ENCODE measurements around the gene DOP1A.

DOP1A gene

GRCh38 chr6:83117802-83118201 lies 50.3 kb downstream of the DOP1A start:
- H3K27ac ChIP-seq (ENCODE audit: low read depth, low read length, poor library complexity, severe bottlenecking) = no peak overlapping the region

GRCh38 chr6:83119742-83120300 lies 52.4 kb downstream of the DOP1A start:
- Histone ChIP-seq H3K9ac (ENCODE audit: low read length) (no peak overlapping the region), H3K36me3 (ENCODE audit: insufficient read depth, low read length) (peaks cover 64% of the 10 kb centered on the region), H3K9me3 (ENCODE audit: low read length) (no peaks in the 10 kb centered on the region), H3K27me3 (ENCODE audit: insufficient read depth, low read length) (no peaks in the 10 kb centered on the region), H4K20me1 (ENCODE audit: insufficient read depth, low read length) (no peaks in the 10 kb centered on the region), H3F3A (ENCODE audit: insufficient read depth, low read length) (no peaks in the 10 kb centered on the region), H3K4me2 (ENCODE audit: low read length) (no peak overlapping the region), H3K9me2 (ENCODE audit: low read depth, low read length) (no peaks in the 10 kb centered on the region), H3K4me1 (ENCODE audit: insufficient read depth, low read length, severe bottlenecking) (no peaks in the 10 kb centered on the region), H3K79me2 (ENCODE audit: insufficient read depth, low read length) (no peaks in the 10 kb centered on the region), H3K27ac (ENCODE audit: low read depth, low read length, poor library complexity, severe bottlenecking) (no peak overlapping the region), H2AFZ (ENCODE audit: low read length) (no peak overlapping the region), H3K4me3 (ENCODE audit: low read depth, low read length, poor library complexity, severe bottlenecking) (no peak overlapping the region)
- no peak for TF ChIP-seq CTCF (IDR thresholded peaks at IDR 0.05; ENCODE audit: low read length)
- no peak for TF ChIP-seq EZH2 (IDR thresholded peaks at IDR 0.05; ENCODE audit: borderline replicate concordance, low read length)

More at GRCh38 chr6:83117802-83118201, 50.3 kb downstream of the DOP1A start:
- Histone ChIP-seq H3K9ac (ENCODE audit: low read length) (no peak overlapping the region), H3F3A (ENCODE audit: insufficient read depth, low read length) (no peaks in the 10 kb centered on the region), H3K4me2 (ENCODE audit: low read length) (no peak overlapping the region), H3K27me3 (ENCODE audit: insufficient read depth, low read length) (no peaks in the 10 kb centered on the region), H3K9me2 (ENCODE audit: low read depth, low read length) (no peaks in the 10 kb centered on the region), H2AFZ (ENCODE audit: low read length) (no peak overlapping the region), H3K36me3 (ENCODE audit: insufficient read depth, low read length) (peaks cover 52% of the 10 kb centered on the region), H3K9me3 (ENCODE audit: low read length) (no peaks in the 10 kb centered on the region), H3K4me3 (ENCODE audit: low read depth, low read length, poor library complexity, severe bottlenecking) (no peak overlapping the region), H4K20me1 (ENCODE audit: insufficient read depth, low read length) (no peaks in the 10 kb centered on the region), H3K4me1 (ENCODE audit: insufficient read depth, low read length, severe bottlenecking) (no peaks in the 10 kb centered on the region), H3K79me2 (ENCODE audit: insufficient read depth, low read length) (no peaks in the 10 kb centered on the region)
- TF ChIP-seq EZH2 (IDR thresholded peaks at IDR 0.05; ENCODE audit: borderline replicate concordance, low read length) (no peak), CTCF (IDR thresholded peaks at IDR 0.05; ENCODE audit: low read length) (no peak)

DNA sequence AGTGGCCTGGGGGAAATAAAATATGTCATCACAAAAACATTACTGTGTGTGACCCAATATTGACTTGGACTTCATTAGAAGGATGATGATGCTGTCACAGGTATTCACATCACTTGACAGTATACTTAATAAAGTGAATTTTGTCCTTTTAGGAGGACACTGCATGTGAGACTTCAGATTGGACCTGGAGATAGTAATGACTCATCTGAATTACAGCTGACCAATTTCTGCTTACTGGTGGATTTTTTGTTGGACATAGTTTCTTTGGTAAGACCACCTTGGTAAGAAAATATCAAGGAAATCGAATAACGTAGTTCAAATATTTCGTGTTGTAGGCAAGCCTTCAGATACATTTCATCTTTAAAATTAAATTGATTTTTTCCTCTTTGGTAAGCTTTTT lies 57.1 kb downstream of the DOP1A start:
- TF ChIP-seq CTCF (IDR thresholded peaks at IDR 0.05; ENCODE audit: low read length) (no peak), EZH2 (IDR thresholded peaks at IDR 0.05; ENCODE audit: borderline replicate concordance, low read length) (no peak)
- no peaks in the 10 kb centered on the region for H3K9me2 ChIP-seq (ENCODE audit: low read depth, low read length)
- no peak overlapping the region for H3K27ac ChIP-seq (ENCODE audit: low read depth, low read length, poor library complexity, severe bottlenecking)
- H3F3A ChIP-seq (ENCODE audit: insufficient read depth, low read length) = no peaks in the 10 kb centered on the region
- H3K27me3 ChIP-seq (ENCODE audit: insufficient read depth, low read length) = no peaks in the 10 kb centered on the region
- H3K4me1 ChIP-seq (ENCODE audit: insufficient read depth, low read length, severe bottlenecking) = no peaks in the 10 kb centered on the region
- no peaks in the 10 kb centered on the region for H4K20me1 ChIP-seq (ENCODE audit: insufficient read depth, low read length)
- no peak overlapping the region for H2AFZ ChIP-seq (ENCODE audit: low read length)
- no peak overlapping the region for H3K4me2 ChIP-seq (ENCODE audit: low read length)
- H3K4me3 ChIP-seq (ENCODE audit: low read depth, low read length, poor library complexity, severe bottlenecking) = no peak overlapping the region
- no peak overlapping the region for H3K9ac ChIP-seq (ENCODE audit: low read length)
- no peaks in the 10 kb centered on the region for H3K9me3 ChIP-seq (ENCODE audit: low read length)
- H3K36me3 ChIP-seq (ENCODE audit: insufficient read depth, low read length) = peaks cover 87% of the 10 kb centered on the region
- H3K79me2 ChIP-seq (ENCODE audit: insufficient read depth, low read length) = no peaks in the 10 kb centered on the region
